HFFc6 (cell line): ENCODE results near the gene GPSM1. TPM values are rescaled to one million over a fixed set of nuclear protein-coding genes. Genes with fewer than 3 reads are reported as not detected.

ENCODE experiments used
- DNase-seq: peaks from one replicate; pipeline ENCODE4 v3.0.0-alpha.2; 2018
- H3K27ac Mint-ChIP-seq: 2 replicates; pipeline ENCODE4 v1.8.0; 2020; ENCODE audit warnings: mild to moderate bottlenecking, mixed read lengths
- H3K27me3 Mint-ChIP-seq: 2 replicates; pipeline ENCODE4 v1.8.0; 2021; ENCODE audit warnings: mild to moderate bottlenecking, moderate library complexity, mixed read lengths; ENCODE audit not compliant: insufficient read depth
- H3K36me3 Mint-ChIP-seq: 2 replicates; pipeline ENCODE4 v1.8.0; 2021; ENCODE audit warnings: low read depth, mixed read lengths
- H3K4me1 Mint-ChIP-seq: 2 replicates; pipeline ENCODE4 v1.8.0; 2020; ENCODE audit warnings: low read depth, mixed read lengths
- H3K4me3 Mint-ChIP-seq: 2 replicates; pipeline ENCODE4 v1.8.0; 2020; ENCODE audit warnings: mild to moderate bottlenecking, moderate library complexity, mixed read lengths
- H3K9me3 Mint-ChIP-seq: 2 replicates; pipeline ENCODE4 v1.8.0; 2020; ENCODE audit warnings: mild to moderate bottlenecking, mixed read lengths
- total RNA-seq, 6 experiments: library from RNA; stranded (reverse); fragmentation: NEBNext Ultra II Directional; extraction: Animal tissue kit (Norgen Biotek cat#: 25700); gene quantifications; 2 replicates in 1 of 6; 3 replicates in 5 of 6; pipeline ENCODE4 v1.2.3, GENCODE V29; 2021
- TF ChIP-seq, protein P1 (sequence below): fragments of 200-600 bp; sonication (generic); IDR thresholded peaks from 2 replicates; pipeline ENCODE4 v1.5.0; 2021; ENCODE audit warnings: antibody characterized with exemption, mild to moderate bottlenecking

The GPSM1 gene
- total RNA-seq, 6 experiments from 2014 or later: 50.9 to 60.2 (median 55.0) TPM

DNA sequence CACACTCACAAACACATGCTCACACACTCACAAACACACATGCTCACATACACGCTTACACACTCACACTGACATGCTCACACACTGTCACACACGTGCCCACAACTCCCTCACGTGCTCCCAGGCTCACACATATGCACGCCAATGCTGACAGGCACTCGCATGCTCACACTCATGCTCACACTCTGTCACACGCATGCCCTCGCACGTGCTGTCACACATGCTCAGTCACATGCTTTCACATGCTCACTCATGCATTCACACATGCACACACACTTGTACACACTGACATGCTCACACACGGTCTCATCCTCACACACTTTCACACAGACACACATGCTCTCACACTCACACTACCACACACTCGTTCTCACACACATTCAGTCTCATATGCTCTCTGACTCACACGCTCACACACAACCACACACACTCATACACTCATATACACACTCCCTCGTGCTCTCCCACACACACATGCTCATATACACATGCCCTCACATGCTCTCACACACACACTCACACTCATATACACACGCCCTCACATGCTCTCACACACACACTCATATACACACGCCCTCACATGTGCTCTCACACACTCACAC, 33.8 kb upstream of the GPSM1 start:
- Mint-ChIP-seq H3K36me3 (no peaks in the 10 kb centered on the region), H3K27me3 (peaks cover 2% of the 10 kb centered on the region), H3K27ac (no peak overlapping the region), H3K4me1 (no peaks in the 10 kb centered on the region), H3K4me3 (no peak overlapping the region), H3K9me3 (no peaks in the 10 kb centered on the region)
- TF ChIP-seq, protein P1, sequence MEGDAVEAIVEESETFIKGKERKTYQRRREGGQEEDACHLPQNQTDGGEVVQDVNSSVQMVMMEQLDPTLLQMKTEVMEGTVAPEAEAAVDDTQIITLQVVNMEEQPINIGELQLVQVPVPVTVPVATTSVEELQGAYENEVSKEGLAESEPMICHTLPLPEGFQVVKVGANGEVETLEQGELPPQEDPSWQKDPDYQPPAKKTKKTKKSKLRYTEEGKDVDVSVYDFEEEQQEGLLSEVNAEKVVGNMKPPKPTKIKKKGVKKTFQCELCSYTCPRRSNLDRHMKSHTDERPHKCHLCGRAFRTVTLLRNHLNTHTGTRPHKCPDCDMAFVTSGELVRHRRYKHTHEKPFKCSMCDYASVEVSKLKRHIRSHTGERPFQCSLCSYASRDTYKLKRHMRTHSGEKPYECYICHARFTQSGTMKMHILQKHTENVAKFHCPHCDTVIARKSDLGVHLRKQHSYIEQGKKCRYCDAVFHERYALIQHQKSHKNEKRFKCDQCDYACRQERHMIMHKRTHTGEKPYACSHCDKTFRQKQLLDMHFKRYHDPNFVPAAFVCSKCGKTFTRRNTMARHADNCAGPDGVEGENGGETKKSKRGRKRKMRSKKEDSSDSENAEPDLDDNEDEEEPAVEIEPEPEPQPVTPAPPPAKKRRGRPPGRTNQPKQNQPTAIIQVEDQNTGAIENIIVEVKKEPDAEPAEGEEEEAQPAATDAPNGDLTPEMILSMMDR: no peak
- no peak for DNase-seq

DNA sequence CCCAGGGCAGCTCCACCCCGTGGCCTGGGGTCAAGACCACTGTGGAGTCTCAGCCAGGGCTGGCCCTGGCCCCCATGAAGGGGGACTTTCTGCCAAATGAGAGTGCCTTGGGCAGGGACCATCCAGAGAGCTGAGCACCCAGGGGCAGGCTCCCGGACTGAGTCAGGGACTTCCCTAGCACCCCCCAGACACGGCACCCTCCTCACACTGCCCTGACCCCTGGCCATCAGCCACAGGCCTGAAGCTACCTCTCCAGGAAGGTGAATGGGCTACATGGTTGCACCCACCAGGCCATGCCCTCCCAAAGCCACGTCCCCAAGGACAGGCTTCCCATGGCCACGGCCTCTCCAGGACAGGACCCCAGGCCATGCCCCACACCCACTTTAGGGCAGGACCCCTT, 32.9 kb upstream of the GPSM1 start:
- no peaks in the 10 kb centered on the region for H3K9me3 Mint-ChIP-seq
- peaks cover 4% of the 10 kb centered on the region for H3K27me3 Mint-ChIP-seq
- no peaks in the 10 kb centered on the region for H3K36me3 Mint-ChIP-seq
- no peak overlapping the region for H3K27ac Mint-ChIP-seq
- H3K4me1 Mint-ChIP-seq: no peaks in the 10 kb centered on the region
- H3K4me3 Mint-ChIP-seq: no peak overlapping the region
- TF ChIP-seq, protein P1: no peak
- DNase-seq: no peak

DNA sequence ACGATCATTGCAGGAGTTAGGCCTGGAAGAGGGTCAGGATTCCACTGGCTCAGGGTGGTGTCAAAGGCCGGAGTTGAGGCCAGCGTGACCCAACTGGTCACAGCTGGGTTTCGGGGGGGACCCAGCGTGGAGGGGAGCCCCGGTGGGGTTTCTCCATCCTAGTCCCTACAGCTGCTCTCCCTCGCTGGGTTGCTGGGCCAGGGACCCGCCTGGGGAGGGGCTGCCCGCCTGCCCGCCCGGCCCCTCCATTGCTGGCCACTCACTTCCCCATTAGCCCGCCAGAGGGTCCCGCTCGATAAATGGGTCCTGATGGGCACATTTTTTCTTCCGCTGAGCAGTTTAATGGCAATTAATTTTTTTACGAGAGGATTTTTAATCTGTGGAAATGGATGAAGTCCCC, 32.3 kb upstream of the GPSM1 start:
- no peak for DNase-seq
- H3K4me3 Mint-ChIP-seq: no peak overlapping the region
- H3K27ac Mint-ChIP-seq: no peak overlapping the region
- no peaks in the 10 kb centered on the region for H3K9me3 Mint-ChIP-seq
- TF ChIP-seq, protein P1: no peak
- peaks cover 4% of the 10 kb centered on the region for H3K27me3 Mint-ChIP-seq
- no peaks in the 10 kb centered on the region for H3K4me1 Mint-ChIP-seq
- no peaks in the 10 kb centered on the region for H3K36me3 Mint-ChIP-seq

DNA sequence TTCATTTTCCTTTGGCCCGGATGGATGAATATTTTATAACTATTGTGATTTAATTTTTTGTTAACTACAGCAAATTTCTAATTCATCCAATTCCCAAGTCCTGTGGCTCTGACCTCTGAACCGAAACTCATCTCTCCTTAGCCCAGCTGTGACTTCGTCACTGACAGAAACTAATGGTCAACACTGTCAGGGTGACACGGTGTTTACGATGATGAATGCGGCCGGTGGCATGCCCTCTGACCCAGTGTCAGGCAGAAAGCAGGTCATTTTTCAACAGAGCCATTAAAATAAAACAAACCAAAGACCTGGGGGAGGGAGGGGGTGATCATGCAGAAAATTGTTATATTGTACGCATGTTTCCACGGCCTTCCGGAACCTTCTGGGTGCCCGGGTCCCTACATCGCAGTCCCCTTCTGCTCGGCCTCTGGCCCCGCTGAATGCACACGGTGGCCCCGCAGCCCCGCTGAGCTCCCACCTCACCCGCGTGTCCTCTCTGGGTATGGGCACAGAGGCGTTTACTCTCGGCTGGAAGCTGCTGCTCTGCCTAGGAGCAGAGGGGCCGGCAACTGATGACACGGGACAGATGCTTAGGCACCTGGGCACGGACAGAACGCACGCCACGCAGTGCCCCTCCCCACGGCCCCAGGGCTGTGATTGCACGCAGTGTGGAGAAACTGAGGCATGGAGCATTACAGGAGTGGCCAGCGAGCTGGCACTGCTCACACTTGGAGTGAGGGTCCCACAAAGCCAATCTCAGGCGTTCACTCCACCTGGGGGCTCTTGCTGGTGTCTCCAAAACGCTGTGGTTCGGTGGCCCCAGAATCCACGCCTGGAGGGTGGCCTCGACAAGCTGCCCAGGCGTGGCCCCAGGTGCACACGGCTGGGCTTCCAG, 31.6 kb upstream of the GPSM1 start:
- TF ChIP-seq, protein P1: no peak
- no peak for DNase-seq
- no peaks in the 10 kb centered on the region for H3K9me3 Mint-ChIP-seq
- H3K36me3 Mint-ChIP-seq: no peaks in the 10 kb centered on the region
- H3K27ac Mint-ChIP-seq: no peak overlapping the region
- no peak overlapping the region for H3K4me3 Mint-ChIP-seq
- peaks cover 6% of the 10 kb centered on the region for H3K27me3 Mint-ChIP-seq
- no peaks in the 10 kb centered on the region for H3K4me1 Mint-ChIP-seq

DNA sequence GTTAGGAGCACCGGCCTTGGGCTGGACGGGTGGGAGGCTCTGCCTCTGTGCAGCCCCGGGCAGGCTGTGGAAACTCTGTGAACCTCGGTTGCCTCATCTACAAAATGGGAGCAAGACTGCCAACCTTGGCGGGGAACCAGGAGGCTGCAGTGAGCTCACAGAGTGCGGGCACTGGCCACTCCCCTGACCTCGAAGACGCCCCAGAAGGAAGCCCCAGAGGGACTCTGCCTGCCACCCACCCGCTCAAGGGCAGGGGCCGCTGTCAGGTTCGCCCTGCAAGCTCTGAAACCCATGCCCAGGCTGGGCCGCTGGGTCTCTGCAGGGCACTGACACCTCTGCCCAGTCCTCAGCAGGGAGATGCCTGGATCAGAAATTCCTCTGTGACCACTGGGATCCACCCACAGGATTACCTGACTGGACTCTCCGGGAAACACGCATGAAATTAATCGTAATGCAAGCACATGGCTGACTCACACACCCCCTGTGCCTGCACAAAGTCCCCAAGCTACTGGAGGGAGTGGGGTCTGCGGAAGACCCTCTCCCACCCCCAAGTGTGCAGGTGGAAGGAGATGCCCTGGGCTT, 30.8 kb upstream of the GPSM1 start:
- TF ChIP-seq, protein P1: no peak
- Mint-ChIP-seq H3K36me3 (no peaks in the 10 kb centered on the region), H3K4me3 (no peak overlapping the region), H3K4me1 (no peaks in the 10 kb centered on the region), H3K27me3 (peaks cover 7% of the 10 kb centered on the region), H3K9me3 (no peaks in the 10 kb centered on the region), H3K27ac (no peak overlapping the region)
- DNase-seq: no peak
